Raji (cell line): ENCODE results near the gene ZNF668.

Source experiments
- POLR2A ChIP-seq: IDR thresholded peaks from 2 replicates; pipeline ENCODE4 v1.6.1; 2011; ENCODE audit warnings: low read depth, low read length, control low read depth; ENCODE audit not compliant: insufficient read depth

Gene ZNF668

DNA sequence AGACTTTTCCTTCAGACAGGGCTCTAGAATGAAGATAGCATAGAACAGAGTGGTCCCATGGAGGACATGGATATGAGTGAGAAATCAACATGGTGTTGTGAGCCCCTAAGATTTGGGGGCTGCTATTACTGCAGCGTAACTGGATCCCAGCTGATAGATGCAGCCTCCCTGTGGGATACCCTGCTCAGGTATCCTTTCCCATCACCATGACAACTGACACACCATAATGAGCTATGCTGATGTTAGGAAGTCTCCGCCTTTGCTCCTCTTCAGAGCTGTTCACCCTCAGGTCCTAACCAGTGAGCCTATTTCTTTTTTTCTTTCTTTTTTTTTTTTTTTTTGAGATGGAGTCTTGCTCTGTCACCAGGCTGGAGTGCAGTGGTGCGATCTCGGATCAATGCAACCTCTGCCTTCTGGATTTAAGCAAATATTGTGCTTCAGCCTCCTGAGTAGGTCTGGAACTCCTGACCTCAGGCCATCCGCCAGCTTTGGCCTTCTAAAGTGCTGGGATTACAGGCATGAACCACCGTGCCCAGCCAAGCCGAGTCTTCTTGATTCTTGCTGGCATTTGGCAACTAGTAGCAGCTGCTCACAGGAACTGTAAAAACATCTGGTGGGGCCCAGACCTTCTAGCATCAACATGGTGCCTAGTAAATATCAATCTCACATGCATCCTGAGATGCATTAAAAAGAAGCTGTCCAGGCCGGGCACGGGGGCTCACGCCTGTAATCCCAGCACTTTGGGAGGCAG is 23.6 kb downstream of the ZNF668 start:
- TF ChIP-seq POLR2A, result no peak

- no peak for TF ChIP-seq POLR2A
Observed at GRCh38 chr16:31043898-31044481, 30.1 kb downstream of the ZNF668 start.

DNA sequence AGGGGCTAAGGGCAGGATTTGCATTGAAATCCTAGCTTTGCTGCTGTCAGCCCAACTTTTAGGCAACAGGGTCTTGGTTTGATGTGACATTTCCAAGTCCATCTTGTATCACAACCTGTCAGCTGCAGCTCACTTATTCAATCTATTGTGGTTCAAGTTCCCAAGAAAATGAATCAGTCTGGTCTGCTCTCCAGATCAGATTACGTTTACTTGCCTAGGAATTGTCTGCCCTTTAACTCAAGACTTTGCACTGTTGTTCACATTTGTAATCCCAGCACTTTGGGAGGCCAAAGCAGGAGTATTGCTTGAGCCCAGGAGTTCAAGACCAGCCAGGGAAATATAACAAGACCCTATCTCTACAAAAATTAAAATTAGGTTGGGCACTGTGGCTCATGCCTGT is 30.7 kb downstream of the ZNF668 start:
- no peak for TF ChIP-seq POLR2A

DNA sequence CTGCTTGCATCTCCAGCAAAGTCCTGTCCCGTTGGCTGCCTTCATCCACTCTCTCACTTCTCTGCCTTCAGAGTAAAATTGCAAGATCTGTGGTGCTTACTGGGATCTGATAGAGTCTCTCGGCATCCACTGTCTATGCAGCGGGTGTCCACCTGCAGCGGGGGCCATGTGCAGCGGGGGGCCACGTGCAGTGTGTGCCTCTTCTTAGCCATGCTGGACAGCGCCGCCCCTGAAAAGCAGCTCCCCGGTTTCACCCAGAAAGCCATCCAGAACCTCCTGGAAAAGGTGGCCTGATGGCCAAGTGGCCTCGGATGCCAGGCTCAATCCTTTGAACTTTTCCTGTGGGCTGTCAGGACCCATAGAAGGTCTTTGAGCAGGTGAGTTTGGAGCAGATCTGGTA is 31.2 kb downstream of the ZNF668 start:
- no peak for TF ChIP-seq POLR2A

DNA sequence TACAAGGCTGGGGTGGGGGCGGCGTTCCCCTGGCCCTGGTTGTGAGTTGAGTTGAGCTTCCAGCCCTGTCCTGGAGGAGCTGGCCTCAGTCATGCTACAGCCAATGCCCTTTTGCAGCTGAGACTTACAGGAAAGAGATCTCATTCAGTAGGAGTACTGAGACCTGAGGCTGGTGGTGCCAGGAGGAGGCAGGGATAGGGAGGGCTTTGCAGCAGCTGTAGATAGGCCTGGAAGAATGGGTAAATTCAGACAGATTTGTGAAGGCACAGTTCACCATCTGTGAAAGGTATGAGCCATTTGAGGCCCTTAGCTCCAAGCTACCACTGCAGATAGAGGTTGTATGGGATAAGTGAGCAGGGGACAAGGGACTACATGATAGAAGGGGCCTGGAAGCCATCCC is 35.0 kb downstream of the ZNF668 start:
- TF ChIP-seq POLR2A, result no peak

DNA sequence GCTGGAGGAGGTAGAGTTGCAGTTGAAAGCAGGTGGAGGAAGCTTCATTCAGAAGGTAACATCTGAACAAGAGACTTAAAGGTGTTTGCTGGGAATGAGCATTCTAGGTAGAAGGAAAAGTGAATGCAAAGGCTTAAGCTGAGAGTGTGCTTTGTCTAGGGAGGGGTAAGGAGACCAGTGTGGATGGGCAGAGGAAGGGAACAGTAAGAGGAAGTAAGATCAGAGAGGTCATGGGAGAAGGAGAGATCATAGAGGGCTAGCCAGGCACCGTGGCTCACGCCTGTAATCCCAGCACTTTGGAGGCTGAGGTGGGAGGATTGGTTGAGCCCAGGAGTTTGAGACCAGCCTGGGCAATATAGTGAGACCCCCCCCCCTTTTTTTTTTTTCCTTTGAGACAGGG is 37.3 kb downstream of the ZNF668 start:
- no peak for TF ChIP-seq POLR2A

GRCh38 chr16:31033709-31034492 is 40.1 kb downstream of the ZNF668 start:
- peak; percentile 41; the same call in 1 of the 2 replicates for TF ChIP-seq POLR2A

DNA sequence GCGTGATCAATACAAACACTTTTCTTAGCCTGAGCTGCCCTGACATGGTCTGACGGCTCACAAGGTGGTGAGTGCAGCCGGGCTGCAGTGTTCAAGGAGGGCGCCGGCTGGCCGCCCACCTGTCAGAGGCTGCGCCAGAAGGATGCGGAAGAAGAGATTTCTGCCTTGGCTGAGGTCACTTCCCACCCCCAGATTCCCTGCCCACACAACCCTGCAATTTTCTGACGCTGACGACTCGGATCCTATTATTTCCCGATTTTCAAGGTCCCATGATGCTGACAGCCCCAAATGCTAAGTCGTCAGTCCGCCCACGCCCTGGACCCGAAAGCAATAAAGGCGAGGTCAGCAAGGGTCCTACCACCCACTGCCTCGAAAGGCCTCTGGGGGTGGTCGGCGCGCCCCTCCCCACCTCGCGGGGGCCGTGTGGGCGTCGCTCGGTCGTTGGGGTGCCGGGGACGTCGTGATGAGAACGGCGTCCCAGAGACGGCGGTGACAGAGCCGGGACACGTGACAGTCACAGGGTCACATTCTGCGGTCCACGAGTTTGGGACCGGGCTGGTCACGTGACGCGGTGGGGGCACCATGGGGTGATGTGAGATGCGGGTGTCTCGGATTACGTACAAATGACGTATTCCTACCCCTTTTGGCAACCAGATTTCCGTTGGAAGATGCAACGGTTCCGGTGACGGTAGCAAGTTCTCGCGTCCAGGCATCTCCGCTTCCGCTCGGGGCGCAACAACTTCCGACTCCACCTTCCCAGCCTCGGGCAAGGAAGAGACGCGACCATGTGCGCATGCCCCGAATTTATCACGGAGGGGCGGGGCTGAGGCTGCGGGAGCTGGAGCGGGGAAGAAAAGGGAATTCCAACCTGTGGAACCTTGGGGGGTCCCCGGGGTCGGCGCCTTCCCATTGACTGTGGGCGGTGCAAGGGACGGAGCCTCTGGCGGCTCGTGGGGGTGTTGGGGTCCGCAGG is 41.0 kb downstream of the ZNF668 start, which contains the start of gene STX4:
Gene STX4, plus strand, starts transcription at position 823 of the 973 bp plus-strand sequence. CDS start 248 bp downstream, outside the sequence.
- TF ChIP-seq POLR2A, result peak; percentile 76

DNA sequence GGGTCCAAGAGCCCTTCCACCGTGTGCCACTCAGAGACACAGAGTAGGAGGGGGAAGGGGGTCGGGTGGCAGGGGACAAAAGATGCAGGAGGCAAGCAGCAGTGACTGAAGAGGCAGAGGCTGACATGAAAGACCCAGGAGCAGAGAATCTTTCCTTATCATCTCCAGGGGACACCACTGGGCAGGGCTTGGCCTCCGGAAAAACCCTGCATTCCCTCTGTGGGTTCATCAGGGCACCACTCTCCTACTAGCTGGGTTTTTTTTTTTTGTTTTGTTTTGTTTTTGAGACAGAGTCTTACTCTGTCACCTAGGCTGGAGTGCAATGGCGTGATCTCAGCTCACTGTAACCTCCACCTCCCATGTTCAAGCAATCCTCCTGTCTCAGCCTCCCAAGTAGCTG is 42.8 kb downstream of the ZNF668 start:
- no peak for TF ChIP-seq POLR2A

DNA sequence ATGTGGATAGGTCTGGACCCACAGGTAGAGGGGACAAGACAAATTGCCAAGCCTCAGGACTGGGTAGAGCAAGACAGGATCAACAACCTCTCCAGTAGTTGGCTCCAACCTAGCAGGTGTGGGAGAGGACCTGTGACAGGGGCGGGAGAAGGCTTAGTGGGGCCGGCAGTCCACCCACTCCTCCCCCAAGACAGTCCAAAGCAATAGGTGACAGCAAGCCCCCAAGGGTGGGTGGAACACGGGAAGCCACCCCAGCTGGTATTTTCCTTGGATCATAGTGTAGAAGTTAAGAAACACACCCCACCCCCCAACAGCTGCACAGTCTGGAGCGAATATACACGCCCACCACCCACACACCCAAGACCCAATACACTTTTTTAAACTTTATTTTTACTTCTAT is 44.8 kb downstream of the ZNF668 start:
- TF ChIP-seq POLR2A, result no peak

- no peak for TF ChIP-seq POLR2A
Observed at GRCh38 chr16:31025339-31025738, 48.7 kb downstream of the ZNF668 start.

GRCh38 chr16:31023627-31024226 is 50.3 kb downstream of the ZNF668 start:
- no peak for TF ChIP-seq POLR2A

DNA sequence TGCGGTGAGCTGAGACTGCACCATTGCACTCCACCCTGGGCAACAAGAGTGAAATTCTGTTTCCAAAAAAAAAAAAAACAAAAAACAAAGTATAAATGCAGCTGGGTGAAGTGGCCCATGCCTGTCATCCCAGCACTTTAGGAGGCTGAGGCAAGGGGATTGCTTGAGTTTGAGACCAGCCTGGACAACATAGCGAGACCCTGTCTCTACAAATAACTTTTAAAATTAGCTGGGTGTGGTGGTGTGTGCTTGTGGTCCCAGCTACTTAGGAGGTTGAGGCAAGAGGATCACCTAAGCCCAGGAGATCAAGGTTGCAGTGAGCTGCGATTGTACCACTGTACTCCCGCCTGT is 50.8 kb downstream of the ZNF668 start:
- no peak for TF ChIP-seq POLR2A

DNA sequence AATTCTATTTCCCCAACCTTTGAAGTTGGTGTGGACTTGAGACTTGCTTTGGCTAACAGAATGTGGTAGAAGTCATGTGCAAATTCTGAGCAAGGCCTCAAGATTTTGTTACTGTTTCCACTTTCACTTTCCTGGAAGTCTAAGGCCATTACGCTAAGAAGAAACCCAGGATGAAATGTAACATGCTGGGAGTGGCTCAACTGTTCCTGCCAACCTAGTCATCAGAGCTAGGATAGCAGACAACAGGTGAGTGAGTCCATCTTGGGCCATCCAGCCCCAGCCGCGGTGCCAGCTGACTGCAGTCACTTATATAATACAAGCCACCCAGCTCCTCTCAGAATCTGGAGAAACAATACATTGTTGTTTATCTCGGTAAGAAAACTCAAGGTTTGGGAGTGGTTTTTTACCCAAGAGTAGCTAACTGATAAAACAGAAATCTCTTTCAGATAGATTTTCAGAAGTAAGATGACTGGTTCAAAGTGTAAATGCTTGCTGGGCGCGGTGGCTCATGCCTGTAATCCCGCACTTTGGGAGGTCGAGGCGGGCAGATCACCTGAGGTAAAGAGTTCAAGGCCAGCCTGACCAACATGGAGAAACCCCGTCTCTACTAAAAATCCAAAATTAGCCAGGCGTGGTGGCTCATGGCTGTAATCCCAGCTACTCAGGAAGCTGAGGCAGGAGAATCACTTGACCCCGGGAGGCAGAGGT is 51.3 kb downstream of the ZNF668 start:
- TF ChIP-seq POLR2A, result no peak

GRCh38 chr16:31020536-31020935 is 53.5 kb downstream of the ZNF668 start:
- no peak for TF ChIP-seq POLR2A
